ENCODE results near the gene MORC3.
A peak's percentile ranks its signal among the peaks of the same experiment; 100 is the strongest.
"Not testable (repeated sequence)": the region's sequence is repeated elsewhere in the genome, so short reads cannot be mapped to it uniquely, and the experiment has no call there.

MORC3 gene, protein sequence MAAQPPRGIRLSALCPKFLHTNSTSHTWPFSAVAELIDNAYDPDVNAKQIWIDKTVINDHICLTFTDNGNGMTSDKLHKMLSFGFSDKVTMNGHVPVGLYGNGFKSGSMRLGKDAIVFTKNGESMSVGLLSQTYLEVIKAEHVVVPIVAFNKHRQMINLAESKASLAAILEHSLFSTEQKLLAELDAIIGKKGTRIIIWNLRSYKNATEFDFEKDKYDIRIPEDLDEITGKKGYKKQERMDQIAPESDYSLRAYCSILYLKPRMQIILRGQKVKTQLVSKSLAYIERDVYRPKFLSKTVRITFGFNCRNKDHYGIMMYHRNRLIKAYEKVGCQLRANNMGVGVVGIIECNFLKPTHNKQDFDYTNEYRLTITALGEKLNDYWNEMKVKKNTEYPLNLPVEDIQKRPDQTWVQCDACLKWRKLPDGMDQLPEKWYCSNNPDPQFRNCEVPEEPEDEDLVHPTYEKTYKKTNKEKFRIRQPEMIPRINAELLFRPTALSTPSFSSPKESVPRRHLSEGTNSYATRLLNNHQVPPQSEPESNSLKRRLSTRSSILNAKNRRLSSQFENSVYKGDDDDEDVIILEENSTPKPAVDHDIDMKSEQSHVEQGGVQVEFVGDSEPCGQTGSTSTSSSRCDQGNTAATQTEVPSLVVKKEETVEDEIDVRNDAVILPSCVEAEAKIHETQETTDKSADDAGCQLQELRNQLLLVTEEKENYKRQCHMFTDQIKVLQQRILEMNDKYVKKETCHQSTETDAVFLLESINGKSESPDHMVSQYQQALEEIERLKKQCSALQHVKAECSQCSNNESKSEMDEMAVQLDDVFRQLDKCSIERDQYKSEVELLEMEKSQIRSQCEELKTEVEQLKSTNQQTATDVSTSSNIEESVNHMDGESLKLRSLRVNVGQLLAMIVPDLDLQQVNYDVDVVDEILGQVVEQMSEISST

DNA sequence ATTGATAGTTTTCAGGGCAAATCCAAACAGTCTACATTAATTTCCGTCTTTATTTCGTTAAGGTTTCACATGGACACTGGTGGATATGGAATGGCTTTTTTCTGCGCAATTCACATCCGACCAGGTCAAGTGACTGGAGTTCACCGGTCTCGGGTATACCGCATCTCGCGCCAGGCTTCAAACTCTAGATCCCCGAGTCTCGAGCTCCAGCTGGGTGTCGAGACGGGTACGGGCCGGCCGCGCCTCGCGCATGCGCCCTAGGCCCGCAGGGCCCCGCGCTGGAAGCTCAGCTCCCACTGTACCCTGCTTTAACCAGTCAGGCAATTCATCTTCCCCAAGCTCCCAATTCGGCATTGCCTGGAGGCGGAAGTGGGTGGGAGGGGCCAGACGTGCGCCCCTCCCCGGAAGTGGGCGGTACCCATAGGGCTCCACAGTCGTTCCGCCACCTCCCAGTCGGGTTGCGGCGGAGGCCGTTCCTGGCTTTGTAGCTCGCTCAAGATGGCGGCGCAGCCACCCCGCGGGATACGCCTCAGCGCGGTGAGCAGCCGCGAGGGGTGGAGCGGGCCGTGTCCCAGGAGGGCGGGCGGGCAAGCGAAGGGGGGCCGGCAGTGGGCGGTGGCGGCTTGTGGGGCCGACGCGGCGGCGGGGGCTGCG is at the start of gene MORC3:
Gene MORC3, plus strand, starts transcription at position 431 of the 654 bp plus-strand sequence. Its CDS starts 68 bp downstream, at position 499.
- TF ChIP-seq, protein P1, sequence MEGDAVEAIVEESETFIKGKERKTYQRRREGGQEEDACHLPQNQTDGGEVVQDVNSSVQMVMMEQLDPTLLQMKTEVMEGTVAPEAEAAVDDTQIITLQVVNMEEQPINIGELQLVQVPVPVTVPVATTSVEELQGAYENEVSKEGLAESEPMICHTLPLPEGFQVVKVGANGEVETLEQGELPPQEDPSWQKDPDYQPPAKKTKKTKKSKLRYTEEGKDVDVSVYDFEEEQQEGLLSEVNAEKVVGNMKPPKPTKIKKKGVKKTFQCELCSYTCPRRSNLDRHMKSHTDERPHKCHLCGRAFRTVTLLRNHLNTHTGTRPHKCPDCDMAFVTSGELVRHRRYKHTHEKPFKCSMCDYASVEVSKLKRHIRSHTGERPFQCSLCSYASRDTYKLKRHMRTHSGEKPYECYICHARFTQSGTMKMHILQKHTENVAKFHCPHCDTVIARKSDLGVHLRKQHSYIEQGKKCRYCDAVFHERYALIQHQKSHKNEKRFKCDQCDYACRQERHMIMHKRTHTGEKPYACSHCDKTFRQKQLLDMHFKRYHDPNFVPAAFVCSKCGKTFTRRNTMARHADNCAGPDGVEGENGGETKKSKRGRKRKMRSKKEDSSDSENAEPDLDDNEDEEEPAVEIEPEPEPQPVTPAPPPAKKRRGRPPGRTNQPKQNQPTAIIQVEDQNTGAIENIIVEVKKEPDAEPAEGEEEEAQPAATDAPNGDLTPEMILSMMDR (IDR thresholded peaks at IDR 0.05; ENCODE audit: insufficient read depth, low read depth, low read length, missing control alignments) = no peak
- DNase-seq (ENCODE audit: low read depth) = peak; percentile 99
- H3K4me3 ChIP-seq (ENCODE audit: low read length) = peak within 1 kb of the TSS; percentile 84

DNA sequence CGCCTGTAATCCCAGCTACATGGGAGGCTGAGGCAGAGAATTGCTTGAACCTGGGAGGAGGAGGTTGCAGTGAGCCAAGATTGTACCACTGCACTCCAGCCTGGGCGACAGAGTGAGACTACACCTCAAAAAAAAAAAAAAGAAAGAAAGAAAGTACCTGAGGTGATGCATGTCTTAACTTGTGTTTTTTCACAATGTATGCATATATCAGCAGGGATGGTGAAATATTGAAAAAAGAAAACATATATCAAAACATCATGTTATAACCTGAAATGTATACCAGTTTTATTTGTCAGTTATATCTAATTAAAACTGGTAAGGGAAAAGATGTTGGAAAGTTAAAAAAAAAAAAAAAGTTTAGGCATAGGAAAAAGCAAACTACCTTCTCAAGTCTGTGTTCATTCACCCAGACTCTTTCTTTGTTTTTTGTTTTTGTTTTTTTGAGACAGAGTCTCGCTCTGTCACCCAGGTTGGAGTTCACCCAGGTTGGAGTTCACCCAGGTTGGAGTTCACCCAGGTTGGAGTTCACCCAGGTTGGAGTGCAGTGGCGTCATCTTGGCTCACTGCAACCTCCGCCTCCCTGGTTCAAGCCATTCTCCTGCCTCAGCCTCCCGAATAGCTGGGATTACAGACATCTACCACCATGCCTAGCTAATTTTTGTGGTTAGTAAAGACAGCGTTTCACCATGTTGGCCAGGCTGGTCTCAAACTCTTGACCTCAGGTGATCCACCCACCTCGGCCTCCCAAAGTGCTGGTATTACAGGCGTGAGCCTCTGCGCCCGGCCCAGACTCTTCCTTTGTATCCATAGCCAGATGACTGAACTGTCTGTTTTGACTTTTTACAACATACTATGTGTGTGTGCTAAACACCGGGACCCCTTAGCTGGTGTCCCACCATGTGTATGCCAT is 49.0 kb upstream of the MORC3 start:
- DNase-seq (ENCODE audit: low read depth) = peak; percentile 76
- H3K4me3 ChIP-seq (ENCODE audit: low read length) = not testable (repeated sequence)

DNA sequence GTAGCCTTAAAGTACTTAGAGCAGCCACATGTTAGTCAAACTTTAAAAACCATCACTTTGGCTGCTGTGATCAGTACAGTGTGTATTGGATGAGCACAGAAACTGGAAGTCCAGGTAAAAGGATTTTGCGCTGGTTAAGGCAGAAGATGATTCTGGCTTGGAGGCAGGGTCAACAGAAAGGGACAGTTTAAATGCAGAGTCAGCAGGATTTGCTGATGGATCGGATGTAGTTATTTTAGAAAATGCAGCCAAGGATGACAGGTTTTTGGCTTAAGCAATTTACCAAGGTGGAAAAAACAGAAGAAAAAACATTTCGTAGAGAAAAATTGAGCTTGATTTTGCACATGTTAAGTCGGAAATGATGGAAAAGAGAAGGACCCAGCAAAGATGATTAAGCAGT is 45.9 kb upstream of the MORC3 start:
- TF ChIP-seq, protein P1 (IDR thresholded peaks at IDR 0.05; ENCODE audit: insufficient read depth, low read depth, low read length, missing control alignments) = no peak
- H3K4me3 ChIP-seq (ENCODE audit: low read length) = no peak overlapping the region
- no peak for DNase-seq (ENCODE audit: low read depth)

DNA sequence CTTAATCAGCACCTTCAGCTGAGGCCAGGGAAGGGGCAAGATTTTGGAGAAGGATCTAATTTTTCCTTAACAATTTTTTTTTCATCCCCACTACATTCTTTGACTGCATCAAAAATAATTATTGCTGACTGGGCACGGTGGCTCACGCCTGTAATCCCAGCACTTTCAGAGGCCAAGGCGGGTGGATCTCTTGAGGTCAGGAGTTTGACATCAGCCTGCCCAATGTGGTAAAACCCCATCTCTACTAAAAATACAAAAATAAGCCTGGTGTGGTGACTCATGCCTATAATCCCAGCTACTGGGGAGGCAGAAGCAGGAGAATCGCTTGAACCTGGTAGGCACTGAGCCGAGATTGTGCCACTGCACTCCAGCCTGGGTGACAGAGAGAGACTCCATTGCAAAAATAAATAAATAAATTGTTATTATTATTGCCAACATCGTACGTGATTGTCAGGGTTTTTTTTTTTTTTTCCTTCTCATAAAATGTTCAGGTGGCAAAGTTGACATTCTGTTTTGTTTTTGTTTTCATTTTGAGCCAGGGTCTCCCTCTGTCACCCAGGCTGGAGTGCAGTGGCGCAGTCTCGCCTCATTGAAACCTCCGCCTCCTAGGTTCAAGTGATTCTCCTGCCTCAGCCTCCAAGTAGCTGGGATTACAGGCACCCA is 37.3 kb upstream of the MORC3 start:
- no peak overlapping the region for H3K4me3 ChIP-seq (ENCODE audit: low read length)
- no peak for DNase-seq (ENCODE audit: low read depth)
- TF ChIP-seq, protein P1 (IDR thresholded peaks at IDR 0.05; ENCODE audit: insufficient read depth, low read depth, low read length, missing control alignments) = no peak

DNA sequence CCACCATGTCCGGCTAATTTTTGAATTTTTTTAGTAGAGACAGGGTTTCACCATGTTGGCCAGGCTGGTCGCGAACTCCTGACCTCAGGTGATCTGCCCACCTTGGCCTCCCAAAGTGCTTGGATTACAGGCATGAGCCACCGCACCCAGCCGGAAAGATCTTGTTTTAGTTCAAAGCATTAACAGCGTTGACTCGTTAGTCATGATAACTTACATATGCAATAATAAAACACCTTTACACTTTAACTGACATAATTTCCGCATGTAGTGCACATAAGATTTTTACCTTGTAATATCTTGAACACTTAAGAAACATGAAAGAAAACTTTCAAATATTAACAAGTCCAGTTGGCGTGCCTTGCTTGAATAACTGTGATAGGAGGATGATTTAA is 36.8 kb upstream of the MORC3 start:
- DNase-seq (ENCODE audit: low read depth); H3K4me3 ChIP-seq (ENCODE audit: low read length): not testable (repeated sequence)

DNA sequence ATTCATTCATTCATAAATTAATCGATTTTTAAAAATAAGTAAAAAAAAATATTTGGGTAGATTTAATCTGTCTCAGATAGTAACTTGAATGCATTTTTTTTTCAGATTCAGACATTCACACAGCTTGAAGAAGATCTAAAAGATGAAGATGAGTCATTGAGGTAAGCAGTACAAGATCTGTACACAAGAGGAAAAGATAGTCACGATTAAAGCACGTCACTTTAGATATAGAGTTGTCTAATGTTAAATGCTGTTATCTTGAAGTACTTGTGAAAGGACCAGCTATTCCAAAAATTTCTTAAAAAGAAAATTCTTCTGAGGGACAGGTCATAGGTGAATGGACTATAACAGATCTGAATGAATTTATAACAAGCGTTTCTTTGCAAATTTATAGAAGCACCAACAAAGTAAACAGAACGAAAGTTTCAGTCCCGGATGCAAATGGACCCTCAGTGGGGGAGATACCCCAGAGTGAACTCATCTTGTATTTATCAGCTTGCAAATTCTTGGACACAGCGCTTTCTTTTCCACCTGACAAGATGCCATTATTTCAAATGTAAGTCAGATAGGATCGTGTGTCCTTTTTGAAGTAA is 31.2 kb upstream of the MORC3 start:
- H3K4me3 ChIP-seq (ENCODE audit: low read length) = no peak overlapping the region
- DNase-seq (ENCODE audit: low read depth) = peak; percentile 47
- TF ChIP-seq, protein P1 (IDR thresholded peaks at IDR 0.05; ENCODE audit: insufficient read depth, low read depth, low read length, missing control alignments) = no peak
